ENCODE data around the gene HYLS1. TPM values are rescaled to one million over a fixed set of nuclear protein-coding genes. Genes with fewer than 3 reads are reported as not detected.

HYLS1 gene
- total and polyA plus RNA-seq, 2 donors (not counting 1 experiment from before 2014, with no cell fraction given), result 6.3 to 6.8 TPM

- Histone ChIP-seq H3K27ac (ENCODE audit: insufficient read depth, low read length) (no peak overlapping the region), H3K9ac (ENCODE audit: insufficient read depth, low read length) (no peak overlapping the region), H3K79me2 (ENCODE audit: control insufficient read depth, insufficient read depth, low read length) (no peaks in the 10 kb centered on the region), H3K9me3 (ENCODE audit: control insufficient read depth, insufficient read depth, low read depth, low read length) (no peaks in the 10 kb centered on the region), H3K4me2 (ENCODE audit: extremely low read depth, insufficient read depth, low read length) (no peak overlapping the region), H3K27me3 (ENCODE audit: control insufficient read depth, insufficient read depth, low read length) (no peaks in the 10 kb centered on the region), H4K20me1 (ENCODE audit: control insufficient read depth, extremely low read depth, insufficient read depth, low read length) (no peaks in the 10 kb centered on the region), H3K4me3 (replicated peaks in 1 of 4; ENCODE audit: control extremely low read depth in 1 of 4, insufficient read depth in 1 of 4, low read depth in 3 of 4, low read length in 4 of 4) (no peak overlapping the region), H2AFZ (ENCODE audit: low read length) (no peak overlapping the region), H3K36me3 (ENCODE audit: control insufficient read depth, insufficient read depth, low read length) (no peaks in the 10 kb centered on the region), H3K4me1 (ENCODE audit: control insufficient read depth, extremely low read depth, insufficient read depth, low read length) (no peaks in the 10 kb centered on the region)
- no peak for TF ChIP-seq EZH2 (IDR thresholded peaks at IDR 0.05; ENCODE audit: low read length, missing control alignments)
- TF ChIP-seq, protein P1, sequence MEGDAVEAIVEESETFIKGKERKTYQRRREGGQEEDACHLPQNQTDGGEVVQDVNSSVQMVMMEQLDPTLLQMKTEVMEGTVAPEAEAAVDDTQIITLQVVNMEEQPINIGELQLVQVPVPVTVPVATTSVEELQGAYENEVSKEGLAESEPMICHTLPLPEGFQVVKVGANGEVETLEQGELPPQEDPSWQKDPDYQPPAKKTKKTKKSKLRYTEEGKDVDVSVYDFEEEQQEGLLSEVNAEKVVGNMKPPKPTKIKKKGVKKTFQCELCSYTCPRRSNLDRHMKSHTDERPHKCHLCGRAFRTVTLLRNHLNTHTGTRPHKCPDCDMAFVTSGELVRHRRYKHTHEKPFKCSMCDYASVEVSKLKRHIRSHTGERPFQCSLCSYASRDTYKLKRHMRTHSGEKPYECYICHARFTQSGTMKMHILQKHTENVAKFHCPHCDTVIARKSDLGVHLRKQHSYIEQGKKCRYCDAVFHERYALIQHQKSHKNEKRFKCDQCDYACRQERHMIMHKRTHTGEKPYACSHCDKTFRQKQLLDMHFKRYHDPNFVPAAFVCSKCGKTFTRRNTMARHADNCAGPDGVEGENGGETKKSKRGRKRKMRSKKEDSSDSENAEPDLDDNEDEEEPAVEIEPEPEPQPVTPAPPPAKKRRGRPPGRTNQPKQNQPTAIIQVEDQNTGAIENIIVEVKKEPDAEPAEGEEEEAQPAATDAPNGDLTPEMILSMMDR (conservative IDR thresholded peaks at IDR 0.05 in 1 of 2, IDR thresholded peaks at IDR 0.05 in 1 of 2; ENCODE audit: low read depth in 1 of 2, low read length in 2 of 2), result no peak
- no peak for DNase-seq (ENCODE audit: low read depth in 2 of 2)
Observed at GRCh38 chr11:125940145-125940544, 52.7 kb downstream of the HYLS1 start.

DNA sequence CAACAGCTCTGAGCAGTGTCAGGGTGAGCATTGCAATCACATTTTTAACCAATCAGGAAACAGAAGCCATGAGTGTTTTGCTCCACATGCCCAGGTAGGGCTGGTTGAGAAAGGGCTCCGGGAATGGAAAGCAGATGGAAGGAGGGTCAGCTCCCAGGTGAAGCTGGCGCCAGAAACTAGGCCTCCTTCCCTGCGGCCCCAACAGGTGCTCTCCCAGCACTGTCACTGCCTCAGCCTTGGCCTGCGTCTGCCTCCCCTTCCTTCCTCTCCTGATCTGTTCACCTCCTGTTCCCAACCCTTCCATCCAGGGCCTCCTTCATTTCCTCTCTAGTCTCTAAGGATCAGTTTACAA is 53.8 kb downstream of the HYLS1 start:
- no peak for DNase-seq (ENCODE audit: low read depth in 2 of 2)
- Histone ChIP-seq H3K4me2 (ENCODE audit: extremely low read depth, insufficient read depth, low read length) (no peak overlapping the region), H3K27ac (ENCODE audit: insufficient read depth, low read length) (no peak overlapping the region), H3K4me1 (ENCODE audit: control insufficient read depth, extremely low read depth, insufficient read depth, low read length) (no peaks in the 10 kb centered on the region), H3K27me3 (ENCODE audit: control insufficient read depth, insufficient read depth, low read length) (no peaks in the 10 kb centered on the region), H3K36me3 (ENCODE audit: control insufficient read depth, insufficient read depth, low read length) (no peaks in the 10 kb centered on the region), H3K9me3 (ENCODE audit: control insufficient read depth, insufficient read depth, low read depth, low read length) (no peaks in the 10 kb centered on the region), H3K4me3 (replicated peaks in 1 of 4; ENCODE audit: control extremely low read depth in 1 of 4, insufficient read depth in 1 of 4, low read depth in 3 of 4, low read length in 4 of 4) (no peak overlapping the region), H3K9ac (ENCODE audit: insufficient read depth, low read length) (no peak overlapping the region), H2AFZ (ENCODE audit: low read length) (no peak overlapping the region), H4K20me1 (ENCODE audit: control insufficient read depth, extremely low read depth, insufficient read depth, low read length) (no peaks in the 10 kb centered on the region), H3K79me2 (ENCODE audit: control insufficient read depth, insufficient read depth, low read length) (no peaks in the 10 kb centered on the region)
- TF ChIP-seq, protein P1 (conservative IDR thresholded peaks at IDR 0.05 in 1 of 2, IDR thresholded peaks at IDR 0.05 in 1 of 2; ENCODE audit: low read depth in 1 of 2, low read length in 2 of 2), result no peak
- no peak for TF ChIP-seq EZH2 (IDR thresholded peaks at IDR 0.05; ENCODE audit: low read length, missing control alignments)

DNA sequence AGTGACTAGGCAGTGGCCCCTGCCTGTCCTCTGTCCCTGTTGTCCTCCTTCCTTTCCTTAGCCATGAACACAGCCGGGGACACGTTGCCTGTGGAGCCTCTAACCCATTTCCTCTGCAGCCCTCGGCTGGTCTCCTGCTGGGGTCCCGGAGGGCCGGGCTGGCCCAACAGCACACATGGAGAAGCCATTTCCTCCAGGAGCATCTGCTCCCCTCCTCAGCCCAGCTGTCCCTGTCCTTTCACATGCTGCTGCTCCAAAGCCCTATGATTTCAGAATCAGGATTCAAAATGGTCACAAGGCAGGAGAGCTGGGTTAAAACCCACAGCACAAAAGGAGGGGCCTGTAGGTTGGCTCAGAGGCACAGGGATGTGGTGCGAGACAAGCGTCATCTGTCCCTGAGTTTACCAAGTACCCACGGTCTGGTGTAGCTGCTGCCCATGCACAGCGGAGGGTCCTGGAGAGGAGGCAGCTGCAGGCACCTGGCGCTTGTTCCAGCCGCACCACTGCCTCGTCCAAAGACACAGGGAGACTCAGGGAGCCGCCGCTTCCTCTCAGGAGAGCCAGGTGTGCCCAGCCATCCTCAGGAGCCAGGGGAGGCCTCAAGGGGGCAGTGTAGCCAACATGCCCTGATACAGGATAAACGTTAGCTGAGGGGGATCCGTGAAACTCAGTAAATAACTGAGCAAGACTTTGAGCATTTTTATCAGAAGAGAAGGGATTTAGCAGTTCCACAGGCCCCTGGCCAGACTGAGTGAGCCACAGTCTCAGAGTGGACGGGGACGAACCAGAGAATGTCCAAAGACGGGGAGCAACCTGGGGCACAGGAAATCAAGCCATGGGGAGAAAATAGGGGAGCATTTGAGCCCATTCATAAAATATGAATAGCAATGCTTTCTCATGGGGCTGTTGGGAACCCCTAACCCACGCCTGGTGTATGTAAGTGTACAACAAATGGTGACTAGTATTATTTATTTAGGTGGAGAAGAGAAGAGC is 54.4 kb downstream of the HYLS1 start:
- no peak overlapping the region for H2AFZ ChIP-seq (ENCODE audit: low read length)

More for the DNA sequence above, 54.4 kb downstream of the HYLS1 start:
- Histone ChIP-seq H3K36me3 (ENCODE audit: control insufficient read depth, insufficient read depth, low read length) (no peaks in the 10 kb centered on the region), H3K4me1 (ENCODE audit: control insufficient read depth, extremely low read depth, insufficient read depth, low read length) (no peaks in the 10 kb centered on the region), H3K79me2 (ENCODE audit: control insufficient read depth, insufficient read depth, low read length) (no peaks in the 10 kb centered on the region), H3K27ac (ENCODE audit: insufficient read depth, low read length) (no peak overlapping the region), H3K9ac (ENCODE audit: insufficient read depth, low read length) (no peak overlapping the region), H3K27me3 (ENCODE audit: control insufficient read depth, insufficient read depth, low read length) (no peaks in the 10 kb centered on the region), H3K4me3 (replicated peaks in 1 of 4; ENCODE audit: control extremely low read depth in 1 of 4, insufficient read depth in 1 of 4, low read depth in 3 of 4, low read length in 4 of 4) (no peak overlapping the region), H3K4me2 (ENCODE audit: extremely low read depth, insufficient read depth, low read length) (no peak overlapping the region), H4K20me1 (ENCODE audit: control insufficient read depth, extremely low read depth, insufficient read depth, low read length) (no peaks in the 10 kb centered on the region), H3K9me3 (ENCODE audit: control insufficient read depth, insufficient read depth, low read depth, low read length) (no peaks in the 10 kb centered on the region)
- TF ChIP-seq, protein P1 (conservative IDR thresholded peaks at IDR 0.05 in 1 of 2, IDR thresholded peaks at IDR 0.05 in 1 of 2; ENCODE audit: low read depth in 1 of 2, low read length in 2 of 2), result peak; percentile 37 to 78
- TF ChIP-seq EZH2 (IDR thresholded peaks at IDR 0.05; ENCODE audit: low read length, missing control alignments), result no peak
- peak; percentile 10 to 29 for DNase-seq (ENCODE audit: low read depth in 2 of 2)
